ENCODE data around the gene PVR.
A peak's percentile ranks its signal among the peaks of the same experiment; 100 is the strongest.
"Not testable (repeated sequence)": the region's sequence is repeated elsewhere in the genome, so short reads cannot be mapped to it uniquely, and the experiment has no call there.

PVR gene, protein sequence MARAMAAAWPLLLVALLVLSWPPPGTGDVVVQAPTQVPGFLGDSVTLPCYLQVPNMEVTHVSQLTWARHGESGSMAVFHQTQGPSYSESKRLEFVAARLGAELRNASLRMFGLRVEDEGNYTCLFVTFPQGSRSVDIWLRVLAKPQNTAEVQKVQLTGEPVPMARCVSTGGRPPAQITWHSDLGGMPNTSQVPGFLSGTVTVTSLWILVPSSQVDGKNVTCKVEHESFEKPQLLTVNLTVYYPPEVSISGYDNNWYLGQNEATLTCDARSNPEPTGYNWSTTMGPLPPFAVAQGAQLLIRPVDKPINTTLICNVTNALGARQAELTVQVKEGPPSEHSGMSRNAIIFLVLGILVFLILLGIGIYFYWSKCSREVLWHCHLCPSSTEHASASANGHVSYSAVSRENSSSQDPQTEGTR

DNA sequence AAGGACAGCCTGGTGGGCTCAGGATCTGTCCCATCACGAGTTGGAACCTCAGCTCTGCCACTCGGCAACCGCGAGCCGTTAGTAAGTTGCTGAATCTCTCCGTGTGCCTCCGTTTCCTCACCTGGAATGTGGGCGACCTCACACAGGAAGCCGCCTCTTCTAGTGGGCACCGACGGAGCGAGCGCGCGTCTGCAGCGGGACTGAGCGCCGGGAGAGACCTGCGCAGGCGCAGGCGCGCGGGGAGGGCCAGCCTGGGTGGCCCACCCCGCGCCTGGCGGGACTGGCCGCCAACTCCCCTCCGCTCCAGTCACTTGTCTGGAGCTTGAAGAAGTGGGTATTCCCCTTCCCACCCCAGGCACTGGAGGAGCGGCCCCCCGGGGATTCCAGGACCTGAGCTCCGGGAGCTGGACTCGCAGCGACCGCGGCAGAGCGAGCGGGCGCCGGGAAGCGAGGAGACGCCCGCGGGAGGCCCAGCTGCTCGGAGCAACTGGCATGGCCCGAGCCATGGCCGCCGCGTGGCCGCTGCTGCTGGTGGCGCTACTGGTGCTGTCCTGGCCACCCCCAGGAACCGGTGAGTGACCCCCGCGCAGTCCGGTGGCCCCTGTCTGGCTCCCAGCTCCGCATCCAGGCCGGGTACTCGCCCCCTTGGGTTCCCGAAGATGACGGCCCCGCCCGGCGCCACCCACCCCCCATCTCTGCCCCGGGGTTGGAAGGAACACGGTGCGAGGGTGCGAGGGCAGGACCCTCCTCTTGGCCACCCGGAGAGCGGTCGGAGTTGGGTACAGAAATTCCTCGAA is at the start of gene PVR:
TSS of gene PVR (plus strand) at position 306 of the 797 bp plus-strand sequence. CDS start at position 493, 187 bp downstream.
- DNase-seq: peak; percentile 24 to 75

DNA sequence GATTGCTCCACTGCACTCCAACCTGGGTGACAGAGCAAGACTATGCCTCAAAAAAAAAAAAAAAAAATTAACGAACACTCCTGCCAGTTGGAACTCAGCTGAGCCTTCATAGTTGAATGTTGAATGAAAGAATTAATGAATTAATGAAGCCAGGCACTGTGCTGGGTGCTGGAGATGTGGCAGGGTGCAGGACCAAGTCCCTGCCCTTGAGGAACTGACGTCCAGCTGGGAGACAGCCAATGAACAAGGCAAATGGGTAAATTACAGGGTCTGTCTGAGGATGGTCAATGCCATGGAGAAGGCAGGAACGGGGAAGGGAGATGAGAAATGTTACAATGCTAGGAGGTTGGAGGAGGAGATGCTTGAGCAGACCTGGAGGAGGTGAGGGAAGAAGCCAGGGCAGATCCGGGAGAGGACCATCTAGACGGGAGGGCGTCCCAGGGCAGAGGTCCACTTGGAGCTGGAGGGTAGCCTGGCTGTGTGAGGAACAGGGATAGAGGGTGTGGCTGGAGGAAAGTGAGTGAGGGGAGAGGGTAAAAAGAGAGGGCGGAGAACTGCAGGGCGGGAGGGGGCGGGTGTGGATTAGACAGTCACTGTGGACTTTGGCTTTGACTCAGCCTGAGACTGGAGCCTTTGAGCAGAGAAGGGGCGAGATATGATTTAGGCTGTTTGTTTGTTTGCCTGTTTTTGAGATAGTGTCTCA is 47.1 kb upstream of the PVR start:
- no peak for DNase-seq

DNA sequence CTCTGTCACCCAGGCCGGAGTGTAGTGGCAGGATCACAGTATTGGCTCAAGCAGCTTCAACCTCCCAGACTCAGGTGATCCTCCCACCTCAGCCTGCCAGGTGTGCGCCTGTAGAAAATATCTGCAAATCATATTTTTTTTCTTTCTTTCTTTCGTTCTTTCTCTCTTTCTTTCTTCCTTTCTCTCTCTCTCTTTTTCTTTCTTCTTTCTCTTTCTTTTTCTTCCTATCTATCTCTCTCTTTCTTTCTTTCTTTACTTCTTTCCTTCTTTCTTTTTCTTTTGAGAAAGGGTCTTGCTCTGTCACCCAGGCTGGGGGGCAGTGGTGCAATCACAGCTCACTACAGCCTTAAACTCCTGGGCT is 46.6 kb upstream of the PVR start:
- no peak for DNase-seq

DNA sequence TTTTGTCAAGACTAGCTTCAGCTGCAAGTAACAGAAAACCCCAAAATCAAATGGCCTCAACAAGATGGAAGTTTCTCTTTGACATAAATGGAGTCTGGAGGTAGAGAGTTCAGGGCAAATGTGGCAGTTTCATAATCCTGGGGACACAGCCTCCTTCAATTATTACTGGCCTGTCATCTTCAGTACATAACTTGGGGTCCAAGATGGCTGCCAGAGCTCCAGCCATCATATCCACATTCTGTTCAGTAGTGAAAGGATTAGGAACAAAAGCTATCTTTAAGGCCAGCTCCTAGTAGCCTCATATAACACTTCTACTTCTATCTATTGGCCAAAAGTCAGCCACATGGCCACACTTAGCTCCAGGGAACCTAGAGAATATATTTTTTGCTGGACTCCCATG is 45.4 kb upstream of the PVR start:
- no peak for DNase-seq

DNA sequence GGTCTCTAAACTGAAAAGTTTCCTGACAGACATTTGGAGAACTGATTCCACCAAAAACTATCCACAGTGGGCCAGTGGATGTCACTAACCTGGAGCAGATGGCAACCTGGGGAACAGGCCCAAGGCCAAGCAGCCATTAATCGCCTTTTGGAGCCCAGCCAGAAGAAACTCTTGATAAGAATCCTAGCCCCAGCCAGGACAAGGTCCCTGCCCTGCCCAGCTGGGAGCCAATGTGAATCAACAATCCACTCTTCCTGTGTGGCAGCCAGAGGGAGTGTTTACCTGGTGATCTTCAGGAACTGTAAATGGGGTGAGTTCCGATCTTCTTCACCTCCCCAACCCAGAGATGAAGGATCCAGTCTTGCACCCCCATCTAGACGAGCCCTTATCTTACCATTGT is 44.8 kb upstream of the PVR start:
- no peak for DNase-seq

DNA sequence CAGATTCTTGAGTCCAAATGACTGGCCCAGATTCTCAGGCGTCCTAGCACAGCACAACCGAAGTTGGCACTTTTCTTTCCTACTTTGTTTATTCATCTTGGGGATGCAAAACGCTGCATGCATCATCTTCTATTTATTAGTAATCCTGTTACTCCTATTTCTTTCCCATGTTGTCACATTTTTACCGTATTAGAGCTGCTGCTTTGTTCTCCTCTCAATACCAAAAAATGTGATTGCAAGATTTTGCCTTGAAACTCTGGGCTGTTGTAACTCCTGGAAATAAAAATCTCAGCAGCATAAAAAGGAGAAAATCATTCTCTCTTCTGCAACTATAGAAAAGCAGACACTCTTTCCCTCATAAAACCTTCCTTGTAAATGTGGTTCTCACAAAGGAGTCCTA is 43.2 kb upstream of the PVR start:
- no peak for DNase-seq

DNA sequence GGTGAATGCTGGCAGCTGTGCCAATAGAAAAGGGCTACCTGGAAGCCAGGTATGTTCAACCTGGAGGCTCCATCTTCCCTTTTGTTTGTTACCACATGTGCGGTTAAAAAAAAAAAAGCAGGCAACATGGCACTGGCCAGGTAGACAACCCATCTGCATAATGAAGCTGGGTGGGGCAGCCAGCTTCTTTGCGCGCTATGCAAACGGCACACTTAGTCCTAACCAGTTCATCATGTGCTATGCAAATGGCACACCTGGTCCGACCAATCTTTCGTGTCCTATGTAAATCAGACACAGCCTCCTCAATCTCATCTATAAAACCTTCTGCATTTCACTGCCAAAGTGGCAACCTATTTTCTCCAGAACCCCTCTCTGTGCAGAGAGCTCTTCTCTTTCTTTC is 41.6 kb upstream of the PVR start:
- DNase-seq: no peak

DNA sequence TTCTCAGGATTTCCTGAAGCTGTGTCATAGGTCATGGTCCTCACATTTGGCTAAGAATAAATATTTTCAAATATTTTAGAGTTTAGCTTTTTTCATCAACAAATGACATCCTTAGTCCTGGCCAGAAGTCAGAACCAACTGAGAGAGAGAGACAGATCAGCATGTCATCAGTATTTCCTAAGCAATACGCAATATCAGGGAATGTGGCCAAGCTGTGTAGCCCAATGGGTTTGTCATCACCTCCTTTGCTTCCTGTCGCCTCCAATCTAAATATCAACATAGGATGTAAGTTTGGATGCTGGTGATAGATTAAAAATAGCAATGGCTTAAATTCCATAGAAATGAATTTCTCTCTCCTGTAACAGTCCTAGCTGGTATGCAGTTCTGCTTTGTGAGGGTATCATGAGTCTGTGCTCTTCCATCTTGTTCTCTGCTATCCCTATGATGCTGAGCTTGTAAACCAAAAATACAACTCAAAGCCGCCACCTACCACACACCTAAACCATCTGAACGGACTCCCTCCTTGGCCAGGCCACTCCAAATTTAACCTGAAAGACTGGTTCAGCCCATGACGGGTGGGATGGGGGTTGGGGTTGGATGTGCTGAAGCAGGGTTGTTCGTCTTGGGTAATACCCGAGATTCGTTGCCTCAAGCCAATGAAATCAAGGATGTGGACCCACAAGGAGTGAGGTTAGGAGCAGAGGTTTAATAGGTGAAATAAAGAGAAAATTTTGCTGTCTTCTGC is 40.3 kb upstream of the PVR start:
- DNase-seq: no peak

DNA sequence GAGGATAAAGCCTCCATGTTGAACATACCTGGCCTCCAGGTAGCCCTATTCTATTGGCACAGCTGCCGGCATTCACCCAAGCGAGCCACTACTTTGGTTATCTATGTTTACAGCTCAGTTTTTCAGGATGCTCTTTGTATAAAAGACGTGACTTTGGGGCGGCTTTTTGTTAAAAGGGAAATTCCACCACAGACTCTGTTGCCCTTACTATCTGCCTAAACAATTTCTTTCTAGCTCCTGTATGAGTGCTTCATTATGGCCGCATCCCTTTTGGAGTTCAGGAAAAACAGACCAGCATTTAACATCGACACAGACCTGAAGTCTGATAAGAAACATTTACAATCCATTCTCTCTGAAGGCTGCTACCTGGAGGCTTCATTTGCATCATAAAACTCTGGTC is 39.5 kb upstream of the PVR start:
- no peak for DNase-seq

DNA sequence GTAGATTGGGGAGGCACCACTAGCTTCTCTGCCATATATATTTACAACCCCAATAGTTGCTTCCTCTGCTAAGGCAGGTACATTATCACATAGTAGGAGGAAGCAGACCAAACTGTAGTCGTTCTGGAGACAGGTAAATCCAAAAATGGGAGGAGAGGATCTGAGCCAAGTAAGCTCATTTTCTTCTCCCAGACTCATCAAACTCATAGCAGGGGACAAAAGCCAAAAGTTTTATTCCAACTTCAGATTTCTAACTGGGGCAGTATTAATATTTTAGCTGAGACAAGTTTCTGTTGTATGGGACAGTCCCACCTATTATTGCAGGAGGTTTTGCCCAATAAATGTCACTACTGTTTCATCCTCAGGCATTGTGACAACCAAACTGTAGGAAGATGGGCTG is 38.2 kb upstream of the PVR start:
- no peak for DNase-seq

DNA sequence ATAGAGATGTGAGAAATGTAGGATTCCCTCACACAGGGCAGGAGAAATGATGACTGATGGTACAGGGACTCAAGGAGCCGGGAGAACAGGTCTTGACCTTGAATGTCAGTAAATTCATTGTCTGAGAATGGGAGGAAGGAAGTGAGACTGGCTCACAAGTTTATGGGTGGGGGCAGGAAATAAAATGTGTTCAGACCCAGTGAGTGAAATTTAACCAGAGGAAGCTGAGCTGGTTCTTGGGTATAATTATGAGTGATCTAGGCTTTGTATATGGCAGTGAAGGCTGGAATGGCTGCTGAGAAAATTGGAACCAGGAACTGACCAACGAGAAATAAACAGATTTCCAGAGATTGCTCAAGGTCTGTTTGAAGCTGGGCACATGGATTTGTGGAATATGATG is 36.7 kb upstream of the PVR start:
- DNase-seq: no peak

DNA sequence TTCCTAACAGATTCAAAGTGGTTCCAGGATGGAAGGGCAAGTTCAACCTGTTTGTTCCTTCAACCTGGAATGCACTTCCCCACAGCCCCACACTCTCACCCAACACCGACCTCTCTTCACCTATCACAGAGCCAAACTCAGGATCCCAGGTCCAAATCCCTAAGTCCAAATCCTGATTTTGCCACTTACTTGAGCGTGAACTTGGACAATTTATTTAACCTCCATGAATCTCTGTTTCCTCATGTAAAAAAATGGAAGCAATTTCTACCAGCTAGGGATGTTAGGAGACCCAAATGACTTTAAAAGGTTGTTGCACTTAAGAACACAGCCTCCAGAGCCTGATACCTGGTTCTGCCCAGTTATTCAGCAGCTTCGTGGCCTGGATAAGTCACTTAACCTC is 35.8 kb upstream of the PVR start:
- DNase-seq: no peak

DNA sequence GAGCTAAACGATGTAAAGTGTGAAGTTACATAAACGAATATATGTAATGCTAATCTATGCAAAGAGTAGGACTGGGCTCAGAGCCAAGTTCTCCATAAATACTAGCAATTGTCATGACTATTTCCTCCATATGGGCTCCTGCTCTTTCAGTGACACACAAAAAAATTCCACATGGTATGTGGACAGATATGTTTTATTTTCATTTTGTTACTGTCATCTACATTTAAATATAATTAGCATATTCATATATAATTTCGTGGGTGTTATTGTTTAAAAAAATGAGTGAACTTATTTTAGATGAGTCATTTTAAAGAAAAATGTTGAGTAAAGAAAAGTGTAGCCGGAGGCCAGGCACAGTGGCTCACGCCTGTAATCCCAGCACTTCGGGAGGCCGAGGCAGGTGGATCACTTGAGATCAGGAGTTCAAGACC is 35.3 kb upstream of the PVR start:
- no peak for DNase-seq

DNA sequence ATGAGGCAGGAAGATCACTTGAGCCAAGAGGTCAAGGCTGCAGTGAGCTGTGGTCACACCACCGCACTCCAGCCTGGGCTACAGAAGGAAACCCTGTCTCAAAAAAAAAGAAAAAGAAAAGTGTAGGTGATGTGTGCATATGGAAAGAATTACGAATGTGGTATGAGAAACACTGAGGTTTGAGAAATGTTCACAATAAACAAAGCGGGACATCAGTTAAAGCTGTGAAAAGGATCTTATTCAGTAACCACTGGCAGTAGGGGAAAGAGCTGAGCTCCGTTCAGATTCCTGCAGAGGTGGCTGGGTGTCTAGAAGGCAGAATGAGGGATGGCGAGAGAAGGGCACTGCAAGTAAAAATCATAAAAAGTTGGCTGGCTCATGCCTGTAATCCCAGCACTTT is 34.5 kb upstream of the PVR start:
- DNase-seq: no peak

DNA sequence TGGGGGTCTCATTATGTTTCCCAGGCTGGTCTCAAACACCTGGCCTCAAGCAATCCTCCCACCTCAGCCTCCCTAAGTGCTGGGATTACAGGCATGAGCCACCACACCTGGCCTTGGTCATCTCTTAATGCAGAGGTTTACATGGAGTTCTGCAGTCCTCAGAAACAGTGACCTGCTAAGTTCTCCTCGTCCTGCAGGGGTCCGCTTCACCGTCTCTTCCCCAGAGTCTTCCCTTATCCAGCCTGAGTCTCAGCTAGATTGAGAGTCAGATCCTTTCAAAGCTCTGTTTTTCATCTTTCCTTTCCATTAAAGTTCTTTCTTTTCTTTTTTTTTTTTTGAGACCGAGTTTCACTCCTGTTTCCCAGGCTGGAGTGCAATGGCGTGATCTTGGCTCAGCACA is 33.2 kb upstream of the PVR start:
- DNase-seq: not testable (repeated sequence)

DNA sequence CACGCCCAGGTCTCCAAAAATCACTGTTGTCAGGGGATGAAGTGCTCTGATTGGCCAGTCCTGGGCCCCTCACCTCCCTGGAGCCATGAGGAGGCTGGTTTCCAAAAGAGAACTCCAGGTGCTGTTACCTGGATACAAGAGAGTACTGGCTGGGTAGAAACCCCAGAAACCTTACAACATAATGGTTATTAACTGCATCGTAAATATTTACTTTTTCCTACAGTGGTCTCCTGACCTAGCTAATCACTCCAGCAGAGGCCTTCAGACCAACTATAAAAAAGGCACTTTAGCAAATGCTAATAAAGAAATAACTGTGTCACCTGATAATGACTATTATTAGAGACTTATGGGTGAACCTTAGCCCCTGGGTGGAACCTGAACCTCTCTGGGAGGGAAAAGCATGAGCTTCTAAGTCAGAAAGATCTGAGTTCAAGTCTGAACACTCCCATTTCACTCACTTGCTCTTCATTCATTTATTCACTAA is 31.9 kb upstream of the PVR start:
- no peak for DNase-seq

DNA sequence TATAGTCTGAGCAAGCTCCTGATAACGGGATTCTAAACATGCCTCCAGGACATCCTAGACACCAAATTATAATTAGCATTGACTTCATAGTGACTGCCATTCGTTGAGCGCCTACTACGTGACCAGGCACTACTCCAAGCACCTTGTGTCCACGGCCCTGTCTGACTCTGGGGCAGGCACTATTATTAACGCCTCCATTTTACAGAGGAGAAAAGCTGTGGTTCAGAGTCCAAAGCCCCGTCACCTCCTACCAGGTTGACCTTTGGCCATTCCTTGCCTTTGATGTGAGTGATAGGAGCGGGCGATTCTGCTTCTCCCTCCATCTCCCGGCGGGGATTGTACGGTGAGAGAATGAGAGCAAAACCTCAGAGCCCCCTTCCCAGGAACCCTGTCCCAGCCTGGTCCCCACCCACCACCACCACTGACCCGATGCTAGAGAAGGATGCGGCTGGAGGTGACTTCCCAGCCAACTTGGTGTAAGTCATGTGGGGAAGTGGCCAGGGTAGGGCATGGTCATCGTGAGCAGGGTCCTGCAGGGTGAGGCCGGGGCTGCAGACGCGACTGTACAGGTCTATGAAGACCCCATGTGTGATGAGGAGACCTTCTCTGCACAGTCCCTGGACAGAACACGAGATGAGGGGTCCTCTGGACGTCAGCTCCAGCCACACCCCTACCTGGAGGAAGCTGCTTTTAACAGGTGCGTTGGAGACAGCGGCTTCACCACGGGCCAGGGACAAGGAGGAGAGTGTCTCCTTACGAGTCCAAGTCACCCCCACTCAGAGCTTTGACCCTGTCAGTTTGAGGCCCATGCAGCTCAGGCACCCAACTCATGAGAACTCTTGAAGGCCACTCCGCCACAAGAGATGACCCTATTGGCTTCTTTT is 30.2 kb upstream of the PVR start, which contains the start of gene IGSF23:
TSS of gene IGSF23 (plus strand) at position 269 of the 884 bp plus-strand sequence. CDS start at position 352, 83 bp downstream.
- DNase-seq: no peak

DNA sequence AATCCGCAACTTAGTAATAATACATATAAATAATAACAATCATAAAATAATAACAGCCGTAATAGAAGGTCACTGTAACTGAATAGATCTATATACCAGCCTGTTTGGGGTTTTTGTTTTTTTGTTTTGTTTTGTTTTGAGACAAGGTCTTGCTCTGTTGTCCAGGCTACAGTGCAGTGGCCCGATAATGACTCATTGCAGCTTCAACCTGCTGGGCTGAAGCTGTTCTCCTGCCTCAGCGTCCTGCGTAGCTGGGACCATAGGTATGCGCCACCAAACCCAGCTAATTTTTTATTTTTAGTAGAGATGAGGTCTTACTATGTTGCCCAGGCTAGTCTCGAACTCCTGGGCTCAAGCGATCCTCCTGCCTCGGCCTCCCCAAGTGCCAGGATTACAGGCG is 29.4 kb upstream of the PVR start:
- no peak for DNase-seq

DNA sequence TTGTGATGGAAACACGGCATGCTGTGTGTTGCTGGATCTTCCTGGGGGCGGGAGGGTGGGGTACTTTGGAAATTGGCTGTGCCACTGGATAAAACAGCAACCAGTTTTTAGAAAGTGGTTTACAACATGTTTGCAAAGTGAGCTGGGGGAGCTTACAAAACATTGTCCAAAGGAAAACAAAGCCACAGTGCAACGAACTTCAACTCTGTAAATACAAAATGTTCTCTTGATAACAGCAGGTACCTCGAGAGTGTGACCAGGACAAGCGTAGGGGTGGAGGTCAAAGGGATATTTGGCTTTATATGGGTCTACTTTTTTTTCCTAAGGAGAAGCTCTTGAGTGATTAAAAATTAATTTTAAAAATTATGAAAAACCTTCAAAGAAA is 27.9 kb upstream of the PVR start:
- no peak for DNase-seq

DNA sequence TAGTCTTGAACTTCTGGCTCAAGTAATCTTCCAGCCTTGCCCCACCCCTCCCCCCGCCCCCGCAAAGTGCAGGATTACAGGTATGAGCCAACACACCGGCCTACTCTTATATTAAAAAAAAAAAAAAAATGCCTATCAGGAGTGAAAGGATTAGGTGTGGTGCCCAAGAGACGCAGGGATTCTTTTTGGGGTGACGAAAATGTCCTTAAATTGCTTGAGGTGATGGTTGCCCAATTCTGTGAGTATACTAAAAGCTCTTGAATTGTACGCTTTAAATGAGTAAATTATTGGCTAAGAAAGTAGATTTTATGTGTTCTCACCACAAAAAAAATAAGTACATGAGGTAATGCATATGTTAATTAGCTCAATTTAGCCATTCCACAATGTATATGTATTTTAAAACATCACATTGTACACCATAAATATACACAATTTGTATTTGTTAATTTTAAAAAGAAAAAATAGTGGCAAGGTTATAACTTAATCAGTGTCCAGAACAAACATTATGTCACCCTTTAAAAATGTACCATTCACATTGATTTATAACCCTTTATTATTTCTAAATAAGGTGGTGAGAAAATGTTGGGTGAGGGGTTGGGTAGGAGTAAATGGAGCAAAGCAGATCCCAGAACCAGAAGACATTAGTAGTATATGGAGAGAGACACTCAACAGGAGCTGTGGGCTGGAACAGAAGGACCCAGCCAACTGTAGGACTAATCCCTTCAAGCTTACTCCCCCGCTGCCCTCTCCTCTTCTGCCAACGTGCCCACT is 26.4 kb upstream of the PVR start:
- no peak for DNase-seq
